Hypothalamus (tissue), 51 donors: Measurements from ENCODE around the gene SFXN1.
"Not testable (repeated sequence)": the region's sequence is repeated elsewhere in the genome, so short reads cannot be mapped to it uniquely, and the experiment has no call there.

ENCODE experiments used
- DNase-seq, 51 donors: peaks; one replicate each; lab custom pipeline; 2025; lab: John Stamatoyannopoulos, UW

The SFXN1 gene

DNA sequence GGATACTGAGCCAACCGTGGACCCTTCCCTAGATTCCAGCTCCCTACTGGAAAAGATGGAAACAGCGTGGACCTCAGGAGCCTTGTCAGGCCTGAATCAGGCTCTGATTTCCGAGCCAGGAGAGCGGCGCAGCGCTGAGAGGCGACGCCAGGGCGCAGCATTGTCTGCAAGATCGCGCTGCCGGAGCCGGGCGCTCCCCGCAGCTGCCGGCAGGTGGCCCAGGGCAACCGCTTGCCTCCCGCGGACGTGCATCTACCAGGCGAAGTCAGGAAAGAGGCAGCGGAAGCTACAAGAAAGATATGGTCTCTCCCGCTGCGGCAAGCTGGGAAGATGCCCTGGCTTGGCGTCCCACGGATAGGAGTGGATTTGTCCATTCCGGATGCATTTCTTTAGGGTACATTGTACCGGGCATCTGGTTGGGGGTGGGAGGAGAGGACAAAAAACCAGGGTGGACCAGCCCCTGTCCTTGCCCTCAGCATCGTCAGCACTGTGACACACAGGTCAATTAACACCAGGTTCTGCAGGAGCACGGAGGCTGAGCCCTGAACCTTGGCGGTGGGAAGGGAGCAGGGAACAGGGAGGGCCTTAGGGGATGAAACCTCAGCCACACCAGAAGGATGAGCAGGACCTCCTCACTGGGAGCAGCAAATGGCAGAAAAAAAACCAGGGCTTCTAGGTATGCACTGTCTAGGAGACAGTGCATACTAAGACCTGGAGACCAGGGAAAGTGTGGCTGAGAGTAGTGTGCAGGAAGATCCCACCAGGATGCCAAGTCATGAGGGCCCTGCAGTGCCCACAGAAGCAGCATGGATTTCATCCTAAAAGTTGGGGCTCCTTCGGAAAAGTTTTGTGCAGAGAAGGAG, 55.9 kb downstream of the SFXN1 start:
- DNase-seq = peak in 50 of 51 donors; percentile 12 to 88 (median 60)

DNA sequence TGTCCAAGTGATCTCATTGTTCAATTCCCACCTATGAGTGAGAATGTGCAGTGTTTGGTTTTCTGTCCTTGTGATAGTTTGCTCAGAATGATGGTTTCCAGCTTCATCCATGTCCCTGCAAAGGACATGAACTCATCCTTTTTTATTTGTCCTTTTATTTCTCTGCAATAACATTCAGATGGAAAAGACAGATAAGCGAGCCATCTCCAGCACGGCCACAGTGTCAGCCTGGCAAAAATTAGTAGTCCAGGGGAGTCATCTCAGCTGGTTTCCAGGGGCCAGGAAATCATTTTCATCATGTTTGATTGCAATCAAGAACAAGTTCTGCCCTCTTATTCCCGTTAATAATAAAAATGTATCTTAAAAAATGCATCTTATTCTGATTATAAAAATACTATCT, 57.0 kb downstream of the SFXN1 start:
- not testable (repeated sequence) for DNase-seq

DNA sequence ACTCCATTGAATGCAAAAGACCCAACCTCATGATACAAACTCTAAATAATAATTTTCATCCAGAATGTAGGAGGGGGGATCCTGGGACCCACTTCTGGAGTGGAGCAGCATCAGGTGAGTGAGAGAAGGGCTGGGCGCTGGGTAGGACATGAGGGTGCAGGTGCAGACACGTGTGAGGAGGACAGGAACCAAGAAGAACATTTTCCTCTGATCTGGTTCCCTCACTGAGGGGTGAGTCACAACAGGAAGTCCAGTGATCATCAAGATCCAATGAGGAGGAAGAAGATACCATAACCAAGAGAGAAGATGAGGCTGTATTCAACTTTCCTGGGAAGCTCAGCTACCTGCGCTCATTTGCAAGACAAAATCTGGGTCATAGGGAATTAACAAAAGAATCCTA, 57.4 kb downstream of the SFXN1 start:
- DNase-seq = no peak

DNA sequence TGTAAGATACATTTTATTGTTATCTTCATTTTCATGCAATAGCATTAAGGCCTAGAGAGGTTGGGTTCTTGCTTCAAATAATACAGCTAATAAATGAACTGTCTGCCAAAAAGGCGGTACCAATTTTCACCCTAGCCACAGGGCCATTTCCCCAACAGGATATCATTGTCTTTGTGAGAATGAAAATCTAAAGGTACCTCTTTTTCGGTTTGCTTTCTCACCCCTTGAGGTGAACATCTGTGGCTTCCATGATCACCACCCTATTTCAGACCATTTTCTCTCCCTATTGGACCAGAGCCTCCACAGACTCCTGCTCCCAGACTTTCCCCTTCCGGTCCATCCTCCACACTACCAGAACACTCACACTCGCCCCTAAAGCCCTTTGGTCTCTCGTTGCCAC, 60.2 kb downstream of the SFXN1 start:
- DNase-seq = no peak

DNA sequence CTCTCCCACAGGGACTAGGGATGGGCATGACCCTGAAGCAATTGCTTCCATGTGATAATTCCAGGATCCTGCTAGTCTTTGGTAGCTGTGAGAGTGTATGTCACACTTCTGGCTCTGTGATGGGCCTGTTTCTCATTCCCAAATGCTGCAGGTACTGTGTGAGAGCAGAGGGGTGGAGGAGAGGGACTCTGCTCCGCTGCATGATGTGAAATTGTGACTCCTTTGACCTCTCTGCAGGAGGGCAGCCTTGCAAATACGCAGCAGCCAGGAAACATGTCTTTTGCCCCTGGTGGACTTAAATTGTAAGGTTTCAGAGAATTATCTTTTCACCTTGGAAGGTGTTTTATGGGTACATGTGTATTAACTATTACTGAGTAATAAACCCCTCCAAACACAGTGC, 61.6 kb downstream of the SFXN1 start:
- DNase-seq = no peak

DNA sequence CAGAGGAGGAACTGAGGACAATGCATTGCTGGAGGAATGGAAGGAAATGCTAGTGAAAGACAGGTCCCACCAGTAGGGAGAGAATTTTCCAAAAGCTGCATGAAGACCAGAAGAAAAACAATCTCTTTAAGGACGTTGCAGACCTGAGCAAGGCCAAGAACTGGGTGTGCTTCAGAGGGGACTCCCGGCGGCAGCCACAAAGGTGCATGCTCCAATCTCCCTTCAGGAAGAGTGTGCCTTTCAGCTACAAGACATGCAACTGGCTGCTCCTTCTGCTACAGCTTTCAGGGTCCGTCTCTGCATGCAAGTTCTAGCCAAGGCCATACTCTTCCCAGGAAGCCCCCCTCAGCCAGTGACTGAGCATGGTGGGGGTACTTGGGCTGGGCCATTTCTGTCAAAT, 62.9 kb downstream of the SFXN1 start:
- no peak for DNase-seq

DNA sequence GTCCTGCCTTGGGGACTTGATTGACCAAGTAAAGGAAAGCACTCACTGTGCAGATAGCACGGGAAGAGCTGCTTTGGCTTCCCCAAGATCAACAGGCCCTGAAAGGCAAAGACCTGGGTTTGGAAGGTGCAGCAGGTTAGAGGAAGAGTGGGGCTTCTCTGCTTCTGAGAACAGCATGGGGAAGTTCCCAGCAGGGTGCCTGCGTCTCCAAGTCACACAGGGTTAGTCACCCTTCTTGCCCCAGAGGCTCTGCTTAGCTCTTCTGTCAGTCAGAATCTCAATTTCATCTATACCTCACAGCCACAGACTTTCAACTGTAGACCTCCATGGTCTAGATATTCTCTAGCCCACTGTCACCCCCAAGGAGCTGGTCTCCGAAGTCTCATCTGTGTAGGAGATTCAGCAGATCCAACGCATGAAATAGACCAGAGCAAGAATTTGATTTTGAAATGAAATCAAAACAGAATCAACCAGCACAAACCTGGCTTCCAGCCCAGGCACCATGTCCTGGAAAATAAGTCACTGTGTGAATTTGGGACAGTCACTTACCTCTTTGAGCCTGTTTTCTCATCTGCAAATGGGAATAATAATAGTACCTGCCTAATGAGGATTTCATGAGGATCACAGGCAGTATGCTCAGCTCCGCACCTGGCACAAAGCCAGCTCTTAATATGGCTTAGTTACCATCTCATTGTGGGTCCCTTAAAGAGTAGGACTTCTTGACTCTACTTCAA, 64.0 kb downstream of the SFXN1 start:
- no peak for DNase-seq

DNA sequence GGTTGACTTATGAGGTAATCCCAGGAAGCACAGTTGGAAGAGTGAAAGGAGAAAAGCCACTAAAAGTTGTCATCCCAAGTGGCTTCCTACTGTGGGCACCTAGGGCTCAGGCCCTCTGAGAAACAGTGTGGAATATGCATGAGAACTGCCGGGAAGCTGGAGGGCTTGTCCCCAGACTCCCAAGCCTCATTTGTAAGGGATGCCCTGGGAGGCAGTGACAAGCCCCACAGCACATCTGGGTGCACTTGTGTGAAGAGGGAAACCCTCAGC, 64.5 kb downstream of the SFXN1 start:
- DNase-seq = no peak

DNA sequence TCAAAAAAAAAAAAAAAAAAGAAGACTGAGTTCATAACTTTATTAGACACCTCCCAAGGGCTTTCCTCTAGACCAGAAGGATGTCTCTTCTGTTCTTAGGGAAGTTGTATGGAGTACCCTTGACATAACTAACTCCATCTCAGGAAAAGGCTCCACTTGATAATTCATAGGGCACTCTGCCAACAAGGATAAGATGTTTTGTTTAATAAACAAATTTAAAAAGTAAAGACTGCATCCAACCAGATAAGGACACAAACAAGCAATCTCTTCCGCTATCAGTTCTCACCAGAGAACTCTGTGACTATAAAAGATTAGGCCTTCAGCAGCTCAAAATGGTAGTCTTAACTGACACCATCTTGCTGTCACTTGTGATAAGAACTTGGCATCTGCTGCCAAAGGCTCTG, 65.8 kb downstream of the SFXN1 start:
- no peak for DNase-seq

DNA sequence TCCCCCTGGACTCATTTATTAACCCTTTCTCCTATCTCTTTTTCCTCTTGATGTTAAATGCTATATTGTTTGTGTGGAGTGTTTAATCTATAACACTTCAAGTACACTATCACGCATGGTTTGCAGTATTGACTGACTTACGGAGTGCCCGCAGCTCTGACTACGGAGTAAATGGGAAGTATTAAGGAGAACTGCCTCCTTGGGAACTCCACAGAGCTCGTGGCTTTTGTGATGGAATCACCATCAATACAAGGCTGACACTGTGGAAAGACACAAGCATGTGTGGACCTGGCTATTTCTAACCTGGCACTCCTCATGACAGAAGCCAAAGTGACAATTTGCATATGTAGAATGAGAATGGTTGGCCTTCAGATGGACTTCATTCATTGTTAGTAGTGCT, 66.2 kb downstream of the SFXN1 start:
- DNase-seq = no peak

DNA sequence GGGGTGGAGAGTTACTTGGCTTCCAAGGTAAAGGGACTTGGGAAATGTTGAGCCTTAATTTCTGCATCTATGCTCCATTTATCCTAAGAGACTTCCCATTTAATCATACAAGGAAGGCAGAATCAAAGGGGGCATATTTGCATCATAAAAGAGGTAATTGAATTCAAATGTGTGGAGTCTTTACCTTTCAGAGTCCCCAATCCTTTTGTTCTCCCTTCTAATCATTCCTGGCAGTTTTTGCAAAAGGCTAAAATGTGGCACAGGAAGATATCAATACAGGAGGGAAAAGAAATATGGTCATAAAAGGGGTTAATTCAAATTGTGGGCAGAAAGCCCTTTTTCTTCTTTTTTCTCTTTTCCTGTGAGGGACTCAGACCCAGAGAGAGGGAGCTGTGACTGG, 69.5 kb downstream of the SFXN1 start:
- no peak for DNase-seq

DNA sequence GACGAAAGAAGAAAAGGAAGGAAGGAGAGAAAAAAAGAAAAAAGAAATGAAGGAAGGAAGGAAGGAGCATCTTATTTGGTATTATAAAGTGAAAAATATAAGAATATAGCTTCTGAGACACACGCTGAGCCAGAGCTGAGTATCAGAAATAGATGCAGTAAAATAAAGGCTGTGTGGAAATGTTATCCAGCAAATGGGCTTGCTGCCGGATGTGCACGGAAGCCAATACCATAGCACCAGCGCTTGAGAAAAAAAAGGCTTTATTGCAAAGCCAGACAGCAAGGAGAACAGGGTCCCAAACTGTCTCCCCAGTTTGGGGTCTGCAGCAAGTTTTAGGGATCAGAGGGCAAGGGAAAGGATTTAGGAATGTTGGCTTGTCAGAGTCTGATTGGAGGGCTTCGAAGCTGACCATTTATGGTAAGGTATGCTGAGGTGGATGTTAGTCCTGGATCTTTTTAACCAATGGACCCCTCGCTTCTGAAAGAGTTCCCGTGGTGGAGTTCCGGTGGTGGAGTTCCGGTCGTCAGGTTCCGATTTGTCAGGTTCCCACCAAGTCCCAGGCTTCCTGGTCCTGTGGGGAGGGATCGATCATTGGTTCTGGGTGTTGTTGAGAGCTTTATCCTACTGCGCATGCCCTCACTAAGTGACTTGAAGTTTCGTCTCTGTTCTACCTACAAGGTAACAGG, 70.4 kb downstream of the SFXN1 start:
- DNase-seq = no peak

DNA sequence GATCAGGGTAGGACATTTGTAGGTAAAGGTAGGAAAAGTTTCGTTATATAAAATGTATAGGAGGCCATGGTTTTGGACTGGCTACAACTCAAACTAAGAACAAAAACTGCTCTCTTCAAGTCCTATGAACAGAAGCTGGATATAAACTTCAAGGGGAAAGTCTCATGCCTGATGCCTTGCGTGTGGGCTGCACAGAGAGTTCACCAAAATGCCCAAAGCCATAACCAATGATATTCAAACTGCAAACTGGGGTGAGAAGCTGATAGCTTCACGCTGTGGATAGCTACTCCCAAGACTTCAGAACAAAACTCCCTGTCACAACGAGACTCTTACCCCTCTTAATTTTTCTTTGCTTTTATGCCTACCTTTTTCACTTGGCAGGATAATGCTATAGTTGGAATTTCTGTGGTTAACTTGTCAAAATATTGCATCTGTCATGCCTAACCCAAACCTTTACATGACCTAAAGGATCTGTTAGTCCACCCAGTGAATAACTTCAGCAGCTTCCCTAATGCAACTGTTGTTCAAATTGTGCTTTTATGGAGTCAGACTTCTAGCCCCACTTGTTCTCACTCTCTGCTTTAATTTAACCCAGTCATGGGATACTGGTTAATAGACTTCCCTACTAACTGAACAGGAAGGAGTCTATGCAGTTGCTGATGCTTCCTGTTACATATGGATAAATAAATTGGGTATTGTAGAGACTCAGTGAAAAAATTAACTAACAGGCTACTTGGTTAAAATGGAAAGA, 71.9 kb downstream of the SFXN1 start:
- DNase-seq = no peak

DNA sequence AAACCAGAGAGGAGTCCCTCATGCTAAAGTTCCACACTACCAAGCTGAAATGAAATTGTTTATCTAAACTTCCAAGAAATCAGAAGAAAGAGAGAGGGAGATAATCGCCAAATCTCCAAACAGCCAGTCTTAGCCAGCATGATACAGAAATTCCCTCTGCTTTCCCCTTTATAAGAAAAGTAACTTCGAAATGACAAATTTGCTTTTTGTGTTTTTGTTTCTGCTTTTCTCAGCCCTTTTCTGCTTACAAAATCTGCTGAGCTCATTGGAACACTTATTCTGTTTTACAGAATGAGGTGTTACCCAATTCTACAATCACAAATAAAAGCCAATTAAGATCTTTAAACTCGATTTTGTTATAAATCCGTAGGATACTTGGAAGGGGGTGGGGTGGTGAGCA, 72.9 kb downstream of the SFXN1 start:
- DNase-seq = no peak

DNA sequence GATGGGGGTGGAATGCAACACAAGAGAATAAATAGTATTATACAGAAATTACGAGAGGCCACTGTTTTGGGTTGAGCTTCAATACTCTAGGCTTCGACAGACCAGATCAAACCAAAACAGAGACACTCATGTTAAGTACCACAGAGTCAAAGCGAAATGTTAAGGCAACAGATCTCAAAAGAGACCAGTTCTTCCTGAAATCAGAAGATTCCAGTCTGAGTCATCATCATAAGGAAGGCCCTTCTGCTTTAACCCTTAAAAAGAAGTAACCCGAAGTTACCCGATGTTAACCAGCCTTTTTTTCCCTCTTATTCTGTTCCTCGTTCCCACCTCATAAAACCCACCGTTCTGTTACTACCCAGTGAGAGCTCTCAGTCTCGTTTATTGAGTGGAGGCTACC, 75.9 kb downstream of the SFXN1 start:
- DNase-seq = no peak

DNA sequence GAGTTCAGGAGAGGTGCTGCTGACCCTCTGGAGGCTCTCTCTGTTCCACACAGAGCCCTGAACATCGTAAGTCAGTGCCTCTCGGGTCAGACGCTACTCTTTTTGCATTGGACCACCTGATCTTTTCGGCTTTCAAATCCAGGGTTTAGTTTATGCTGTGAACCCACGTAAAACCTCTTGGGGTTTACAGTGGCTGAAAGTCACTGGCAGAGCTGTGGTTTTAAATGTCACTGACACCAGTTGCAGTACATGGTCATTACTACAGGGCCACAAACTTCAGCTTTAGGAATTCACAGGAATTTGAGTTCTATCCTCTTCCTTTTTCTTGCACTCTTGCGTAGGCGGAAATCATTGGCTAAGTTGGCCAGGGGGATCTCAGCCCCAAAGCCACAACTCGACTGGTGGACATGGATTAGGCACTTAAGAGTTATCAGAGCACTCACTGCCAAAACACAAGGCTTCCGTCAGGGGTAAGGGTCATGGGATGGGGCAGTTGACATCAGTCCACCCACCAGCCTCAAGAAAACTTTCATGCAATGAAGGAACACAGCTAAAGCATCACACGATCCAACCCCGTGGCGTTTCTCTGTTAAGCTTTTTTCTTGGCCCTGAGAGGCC, 76.9 kb downstream of the SFXN1 start:
- DNase-seq = no peak

DNA sequence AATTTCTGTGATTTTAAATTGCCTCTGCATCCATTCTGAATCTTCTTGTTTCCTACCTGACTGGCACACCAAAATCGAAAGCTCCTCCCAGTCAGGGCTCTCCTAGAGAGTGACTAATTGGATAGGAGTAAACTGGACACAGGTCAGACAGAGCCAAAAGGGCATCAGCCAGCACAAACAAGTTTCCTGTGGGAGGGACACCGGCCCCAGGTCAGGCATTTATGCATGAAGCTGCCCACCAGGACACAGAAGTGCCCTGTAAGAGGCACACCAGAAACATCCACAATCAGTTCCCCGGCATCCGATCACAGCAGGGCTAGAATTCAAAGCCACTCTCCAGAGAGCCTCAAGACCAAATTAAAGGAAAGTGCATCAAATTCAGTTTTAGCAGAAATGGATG, 78.4 kb downstream of the SFXN1 start:
- DNase-seq = no peak

DNA sequence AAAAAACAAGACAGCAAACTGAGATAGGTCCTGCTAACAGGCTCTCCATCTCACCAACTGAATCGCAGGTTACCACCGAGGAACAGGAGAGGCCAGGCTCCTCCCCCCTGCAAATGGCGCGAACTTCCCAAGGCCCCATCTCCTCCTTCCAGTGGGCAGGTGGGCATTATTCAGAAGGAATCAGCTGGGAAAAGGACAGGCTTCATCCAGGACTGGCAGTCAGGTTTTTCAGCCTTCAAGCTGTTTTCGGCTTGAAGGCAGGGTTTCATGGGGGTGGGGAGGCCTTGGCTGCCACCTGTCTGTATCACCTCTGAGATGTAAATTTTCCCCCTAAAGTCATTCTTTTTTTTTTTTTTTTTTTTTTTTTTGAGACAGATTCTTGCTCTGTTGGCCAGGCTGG, 79.4 kb downstream of the SFXN1 start:
- no peak for DNase-seq

DNA sequence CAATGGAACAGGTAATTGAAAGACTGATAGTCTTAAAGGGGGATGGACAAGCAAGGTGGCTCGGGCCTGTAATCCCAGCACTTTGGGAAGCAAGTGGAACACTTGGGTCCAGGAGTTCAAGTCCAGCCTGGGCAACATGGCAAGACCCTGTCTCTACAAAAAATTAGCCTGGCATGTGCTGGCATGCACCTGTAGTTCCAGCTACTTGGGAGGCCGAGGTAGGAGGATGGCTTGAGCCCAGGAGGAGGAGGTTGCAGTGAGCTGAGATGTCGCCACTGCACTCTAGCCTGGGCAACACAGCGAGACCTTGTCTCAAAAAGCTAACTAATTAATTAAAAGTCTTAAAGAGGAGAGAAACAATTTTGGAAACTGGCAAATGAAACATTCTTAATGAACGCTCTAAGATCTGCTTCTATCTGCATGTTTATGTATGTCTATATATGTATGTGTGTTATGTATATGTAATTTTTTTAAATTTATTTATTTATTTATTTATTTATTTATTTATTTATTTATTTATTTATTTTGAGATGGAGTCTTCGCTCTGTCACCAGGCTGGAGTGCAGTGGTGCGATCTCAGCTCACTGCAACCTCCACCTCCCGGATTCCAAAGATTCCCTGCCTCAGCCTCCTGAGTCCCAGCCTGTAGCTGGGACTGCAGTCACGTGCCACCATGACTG, 80.6 kb downstream of the SFXN1 start:
- no peak for DNase-seq

DNA sequence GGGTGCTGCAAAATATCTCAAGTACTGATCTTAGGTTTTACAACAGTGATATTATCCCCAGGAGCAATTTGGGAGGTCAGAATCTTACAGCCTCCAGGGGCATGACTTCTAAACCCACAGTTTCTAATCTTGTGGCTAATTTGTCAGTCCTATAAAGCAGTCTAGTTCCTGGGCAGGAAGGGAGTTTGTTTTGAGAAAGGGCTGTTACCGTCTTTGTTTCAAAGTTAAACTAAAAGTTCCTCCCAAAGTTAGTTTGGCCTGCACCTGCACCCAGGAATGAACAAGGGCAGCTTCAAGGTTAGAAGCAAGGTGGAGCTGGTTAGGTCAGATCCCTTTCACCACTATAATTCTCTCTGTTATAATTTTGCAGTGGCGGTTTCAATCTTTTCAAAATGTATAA, 81.7 kb downstream of the SFXN1 start:
- DNase-seq = no peak
